HEK293 (cell line): ENCODE results near the gene ARHGAP21.

ENCODE experiments used
- CTCF ChIA-PET: fragments of 350-600 bp; formaldehyde crosslinking; extraction: SDS; loops from one replicate; lab custom pipeline; 2021; ENCODE audit warnings: antibody characterized with exemption; lab: Yijun Ruan, JAX
- POLR2A ChIA-PET: fragments of 300-600 bp; formaldehyde crosslinking; extraction: SDS; loops from one replicate; lab custom pipeline; 2020; ENCODE audit warnings: antibody characterized with exemption, inconsistent platforms; lab: Yijun Ruan, JAX
- H3K27ac ChIP-seq: fragments of 200-500 bp; sonication (Bioruptor generic); 2 replicates; pipeline ENCODE4 v1.5.1; 2014; ENCODE audit warnings: low read depth, low read length, control low read depth, inconsistent platforms; ENCODE audit errors: extremely low read depth
- H3K36me3 ChIP-seq, 2 experiments: fragments of 200-500 bp in 1 of 2; sonication (Bioruptor generic) in 1 of 2; 1 replicate in 1 of 2; 2 replicates in 1 of 2; pipeline ENCODE4 v1.5.1; 2014 to 2017; ENCODE audit warnings: inconsistent platforms in 2 of 2, low read length in 2 of 2; ENCODE audit not compliant: control insufficient read depth in 2 of 2, insufficient read depth in 1 of 2
- H3K4me1 ChIP-seq: fragments of 200-500 bp; sonication (Bioruptor generic); 2 replicates; pipeline ENCODE4 v1.5.1; 2014; ENCODE audit warnings: mild to moderate bottlenecking, low read length, inconsistent platforms; ENCODE audit not compliant: control insufficient read depth, insufficient read depth
- H3K4me3 ChIP-seq: 2 replicates; pipeline ENCODE4 v1.5.1; 2011; ENCODE audit warnings: low read depth, mild to moderate bottlenecking, control low read depth, low read length, moderate library complexity
- H3K9me3 ChIP-seq: fragments of 200-500 bp; sonication (Bioruptor generic); 2 replicates; pipeline ENCODE4 v1.5.1; 2014; ENCODE audit warnings: low read depth, low read length, inconsistent platforms; ENCODE audit not compliant: control insufficient read depth, insufficient read depth
- FEZF1 ChIP-seq: fragments of 450-650 bp; formaldehyde crosslinking; IDR thresholded peaks from 2 replicates; pipeline ENCODE4 v1.5.1; 2016; ENCODE audit warnings: missing biosample characterization, missing genetic modification characterization
- GLI4 ChIP-seq: fragments of 450-650 bp; formaldehyde crosslinking; IDR thresholded peaks from 2 replicates; pipeline ENCODE4 v1.5.1; 2016; ENCODE audit warnings: missing biosample characterization, missing genetic modification characterization
- PRDM1 ChIP-seq: fragments of 450-650 bp; formaldehyde crosslinking; IDR thresholded peaks from 2 replicates; pipeline ENCODE4; 2016; ENCODE audit warnings: missing biosample characterization, missing genetic modification characterization
- SCRT1 ChIP-seq: fragments of 450-650 bp; formaldehyde crosslinking; IDR thresholded peaks from 2 replicates; pipeline ENCODE4 v1.5.1; 2016; ENCODE audit warnings: missing biosample characterization, missing genetic modification characterization, borderline replicate concordance
- SETDB1 ChIP-seq: IDR thresholded peaks from one replicate; pipeline ENCODE4 v1.6.1; 2017; ENCODE audit warnings: mild to moderate bottlenecking, low read length, moderate library complexity, mixed read lengths; ENCODE audit not compliant: insufficient read length
- TRIM28 ChIP-seq: IDR thresholded peaks from 2 replicates; pipeline ENCODE4 v1.6.1; 2011; ENCODE audit warnings: low read length, control low read depth, borderline replicate concordance
- WT1 ChIP-seq: fragments of 450-650 bp; formaldehyde crosslinking; IDR thresholded peaks from 2 replicates; pipeline ENCODE4 v1.5.1; 2016; ENCODE audit warnings: missing biosample characterization, missing genetic modification characterization
- ZBTB1 ChIP-seq: fragments of 450-650 bp; formaldehyde crosslinking; IDR thresholded peaks from 2 replicates; pipeline ENCODE4 v1.5.1; 2016; ENCODE audit warnings: missing biosample characterization, missing genetic modification characterization
- ZNF169 ChIP-seq: fragments of 450-650 bp; formaldehyde crosslinking; IDR thresholded peaks from 2 replicates; pipeline ENCODE4 v1.5.1; 2016; ENCODE audit warnings: missing biosample characterization, missing genetic modification characterization
- ZNF184 ChIP-seq: fragments of 450-650 bp; IDR thresholded peaks from 2 replicates; pipeline ENCODE4 v1.5.1; 2018; ENCODE audit warnings: missing biosample characterization, mild to moderate bottlenecking, missing genetic modification characterization
- ZNF362 ChIP-seq: fragments of 450-650 bp; formaldehyde crosslinking; IDR thresholded peaks from 2 replicates; pipeline ENCODE4 v1.5.1; 2016; ENCODE audit warnings: missing biosample characterization, missing genetic modification characterization
- ZNF571 ChIP-seq: fragments of 450-650 bp; formaldehyde crosslinking; IDR thresholded peaks from 2 replicates; pipeline ENCODE4 v1.5.0; 2017; ENCODE audit warnings: missing biosample characterization, missing genetic modification characterization
- ZNF596 ChIP-seq: fragments of 450-650 bp; IDR thresholded peaks from 2 replicates; pipeline ENCODE4 v1.5.0; 2018; ENCODE audit warnings: missing biosample characterization, mild to moderate bottlenecking, missing genetic modification characterization, moderate library complexity
- ZNF654 ChIP-seq: fragments of 450-650 bp; formaldehyde crosslinking; IDR thresholded peaks from 2 replicates; pipeline ENCODE4 v1.5.1; 2016; ENCODE audit warnings: low read depth, missing biosample characterization, missing genetic modification characterization
- ZNF791 ChIP-seq: fragments of 450-650 bp; formaldehyde crosslinking; IDR thresholded peaks from 2 replicates; pipeline ENCODE4 v1.5.1; 2016; ENCODE audit warnings: missing biosample characterization, missing genetic modification characterization
- ZNF792 ChIP-seq: fragments of 450-650 bp; formaldehyde crosslinking; IDR thresholded peaks from 2 replicates; pipeline ENCODE4 v1.5.1; 2016; ENCODE audit warnings: missing biosample characterization, missing genetic modification characterization
- ZSCAN30 ChIP-seq: fragments of 450-650 bp; IDR thresholded peaks from 2 replicates; pipeline ENCODE4 v1.5.1; 2018; ENCODE audit warnings: missing biosample characterization, mild to moderate bottlenecking, missing genetic modification characterization, moderate library complexity
- TF ChIP-seq, protein P1 (sequence below): fragments of 450-650 bp; formaldehyde crosslinking; IDR thresholded peaks from 2 replicates; pipeline ENCODE4 v1.5.1; 2016; ENCODE audit warnings: missing biosample characterization, missing genetic modification characterization
- TF ChIP-seq, protein P2 (sequence below): fragments of 450-650 bp; formaldehyde crosslinking; IDR thresholded peaks from 2 replicates; pipeline ENCODE4 v1.5.1; 2016; ENCODE audit warnings: missing biosample characterization, missing genetic modification characterization
- TF ChIP-seq, protein P3 (sequence below): fragments of 450-650 bp; formaldehyde crosslinking; IDR thresholded peaks from 2 replicates; pipeline ENCODE4 v1.5.1; 2017; ENCODE audit warnings: missing biosample characterization, missing genetic modification characterization
- TF ChIP-seq, protein P4 (sequence below): fragments of 450-650 bp; IDR thresholded peaks from 2 replicates; pipeline ENCODE4 v1.5.1; 2018; ENCODE audit warnings: missing biosample characterization, missing genetic modification characterization
- TF ChIP-seq, protein P5 (sequence below): fragments of 450-650 bp; formaldehyde crosslinking; IDR thresholded peaks from 2 replicates; pipeline ENCODE4 v1.5.1; 2016; ENCODE audit warnings: missing biosample characterization, missing genetic modification characterization

ARHGAP21 gene

DNA sequence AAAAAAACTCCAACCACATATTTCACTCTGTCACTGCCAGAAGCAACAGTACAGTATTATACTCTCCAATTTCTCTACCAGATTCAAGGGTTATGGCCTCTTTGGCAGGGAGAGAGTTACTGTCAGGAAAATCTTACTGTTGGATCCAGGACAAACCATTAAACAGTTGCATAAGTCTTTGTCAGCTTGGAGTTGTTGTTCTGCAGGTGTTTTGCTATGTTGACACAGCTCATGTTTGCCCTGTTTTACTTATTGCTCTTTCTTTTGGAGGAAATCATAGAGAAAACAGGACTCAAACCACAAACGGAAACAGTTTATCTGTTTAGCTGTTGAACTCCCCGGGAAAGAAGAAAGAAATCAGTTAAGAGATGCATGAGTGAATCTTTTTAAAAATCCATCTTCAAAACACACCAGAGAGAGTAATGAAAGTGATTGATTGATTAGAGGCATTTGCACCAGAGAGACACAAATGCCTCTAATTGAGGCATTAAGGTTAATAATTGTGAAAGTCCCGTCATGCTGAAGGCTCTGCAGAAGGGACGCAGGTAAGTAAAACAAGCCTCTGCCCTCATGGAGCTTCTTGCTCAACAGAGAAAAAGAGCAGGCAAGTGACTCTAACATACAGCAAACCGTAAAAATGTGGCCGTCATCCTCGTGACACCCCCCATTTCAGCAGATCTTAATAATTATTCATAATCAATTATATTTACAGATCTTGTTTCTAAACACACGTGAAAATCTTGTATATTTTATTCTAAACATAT lies 38.7 kb upstream of the ARHGAP21 start:
- Histone ChIP-seq H3K9me3 (no peaks in the 10 kb centered on the region), H3K27ac (no peak overlapping the region), H3K4me3 (no peak overlapping the region), H3K36me3 (no peaks in the 10 kb centered on the region), H3K4me1 (no peaks in the 10 kb centered on the region)
- no peak for TF ChIP-seq ZNF169
- no peak for TF ChIP-seq SCRT1
- TF ChIP-seq PRDM1, result no peak
- TF ChIP-seq, protein P1, sequence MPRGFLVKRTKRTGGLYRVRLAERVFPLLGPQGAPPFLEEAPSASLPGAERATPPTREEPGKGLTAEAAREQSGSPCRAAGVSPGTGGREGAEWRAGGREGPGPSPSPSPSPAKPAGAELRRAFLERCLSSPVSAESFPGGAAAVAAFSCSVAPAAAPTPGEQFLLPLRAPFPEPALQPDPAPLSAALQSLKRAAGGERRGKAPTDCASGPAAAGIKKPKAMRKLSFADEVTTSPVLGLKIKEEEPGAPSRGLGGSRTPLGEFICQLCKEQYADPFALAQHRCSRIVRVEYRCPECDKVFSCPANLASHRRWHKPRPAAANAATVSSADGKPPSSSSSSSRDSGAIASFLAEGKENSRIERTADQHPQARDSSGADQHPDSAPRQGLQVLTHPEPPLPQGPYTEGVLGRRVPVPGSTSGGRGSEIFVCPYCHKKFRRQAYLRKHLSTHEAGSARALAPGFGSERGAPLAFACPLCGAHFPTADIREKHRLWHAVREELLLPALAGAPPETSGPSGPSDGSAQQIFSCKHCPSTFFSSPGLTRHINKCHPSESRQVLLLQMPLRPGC (tag by site-specific recombination), result no peak
- TF ChIP-seq, protein P2, sequence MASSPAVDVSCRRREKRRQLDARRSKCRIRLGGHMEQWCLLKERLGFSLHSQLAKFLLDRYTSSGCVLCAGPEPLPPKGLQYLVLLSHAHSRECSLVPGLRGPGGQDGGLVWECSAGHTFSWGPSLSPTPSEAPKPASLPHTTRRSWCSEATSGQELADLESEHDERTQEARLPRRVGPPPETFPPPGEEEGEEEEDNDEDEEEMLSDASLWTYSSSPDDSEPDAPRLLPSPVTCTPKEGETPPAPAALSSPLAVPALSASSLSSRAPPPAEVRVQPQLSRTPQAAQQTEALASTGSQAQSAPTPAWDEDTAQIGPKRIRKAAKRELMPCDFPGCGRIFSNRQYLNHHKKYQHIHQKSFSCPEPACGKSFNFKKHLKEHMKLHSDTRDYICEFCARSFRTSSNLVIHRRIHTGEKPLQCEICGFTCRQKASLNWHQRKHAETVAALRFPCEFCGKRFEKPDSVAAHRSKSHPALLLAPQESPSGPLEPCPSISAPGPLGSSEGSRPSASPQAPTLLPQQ (tag by site-specific recombination), result no peak
- TF ChIP-seq, protein P3, sequence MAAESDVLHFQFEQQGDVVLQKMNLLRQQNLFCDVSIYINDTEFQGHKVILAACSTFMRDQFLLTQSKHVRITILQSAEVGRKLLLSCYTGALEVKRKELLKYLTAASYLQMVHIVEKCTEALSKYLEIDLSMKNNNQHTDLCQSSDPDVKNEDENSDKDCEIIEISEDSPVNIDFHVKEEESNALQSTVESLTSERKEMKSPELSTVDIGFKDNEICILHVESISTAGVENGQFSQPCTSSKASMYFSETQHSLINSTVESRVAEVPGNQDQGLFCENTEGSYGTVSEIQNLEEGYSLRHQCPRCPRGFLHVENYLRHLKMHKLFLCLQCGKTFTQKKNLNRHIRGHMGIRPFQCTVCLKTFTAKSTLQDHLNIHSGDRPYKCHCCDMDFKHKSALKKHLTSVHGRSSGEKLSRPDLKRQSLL, result no peak
- no peak for TF ChIP-seq ZNF571
- POLR2A ChIA-PET, result no interaction called here
- CTCF ChIA-PET, result interaction anchor here (1.1 kb wide), 1 partner anchor 319 kb away, joined by 4 read pairs; no protein-coding TSS in a partner anchor

- Histone ChIP-seq H3K4me1 (no peaks in the 10 kb centered on the region), H3K4me3 (no peak overlapping the region), H3K27ac (no peak overlapping the region), H3K9me3 (no peaks in the 10 kb centered on the region), H3K36me3 (no peaks in the 10 kb centered on the region)
- POLR2A ChIA-PET, result no interaction called here
- TF ChIP-seq SETDB1 (no peak), ZNF596 (tag by site-specific recombination) (no peak), ZNF169 (no peak), FEZF1 (tag by site-specific recombination) (no peak), ZNF791 (tag by site-specific recombination) (no peak), ZNF654 (tag by site-specific recombination) (no peak), ZNF362 (tag by site-specific recombination) (no peak), TRIM28 (no peak), GLI4 (no peak), ZSCAN30 (tag by site-specific recombination) (no peak), WT1 (tag by site-specific recombination) (no peak), ZBTB1 (no peak), ZNF792 (tag by site-specific recombination) (no peak), ZNF184 (tag by site-specific recombination) (no peak)
- TF ChIP-seq, protein P4, sequence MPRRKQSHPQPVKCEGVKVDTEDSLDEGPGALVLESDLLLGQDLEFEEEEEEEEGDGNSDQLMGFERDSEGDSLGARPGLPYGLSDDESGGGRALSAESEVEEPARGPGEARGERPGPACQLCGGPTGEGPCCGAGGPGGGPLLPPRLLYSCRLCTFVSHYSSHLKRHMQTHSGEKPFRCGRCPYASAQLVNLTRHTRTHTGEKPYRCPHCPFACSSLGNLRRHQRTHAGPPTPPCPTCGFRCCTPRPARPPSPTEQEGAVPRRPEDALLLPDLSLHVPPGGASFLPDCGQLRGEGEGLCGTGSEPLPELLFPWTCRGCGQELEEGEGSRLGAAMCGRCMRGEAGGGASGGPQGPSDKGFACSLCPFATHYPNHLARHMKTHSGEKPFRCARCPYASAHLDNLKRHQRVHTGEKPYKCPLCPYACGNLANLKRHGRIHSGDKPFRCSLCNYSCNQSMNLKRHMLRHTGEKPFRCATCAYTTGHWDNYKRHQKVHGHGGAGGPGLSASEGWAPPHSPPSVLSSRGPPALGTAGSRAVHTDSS (tag by site-specific recombination), result no peak
- TF ChIP-seq, protein P5, sequence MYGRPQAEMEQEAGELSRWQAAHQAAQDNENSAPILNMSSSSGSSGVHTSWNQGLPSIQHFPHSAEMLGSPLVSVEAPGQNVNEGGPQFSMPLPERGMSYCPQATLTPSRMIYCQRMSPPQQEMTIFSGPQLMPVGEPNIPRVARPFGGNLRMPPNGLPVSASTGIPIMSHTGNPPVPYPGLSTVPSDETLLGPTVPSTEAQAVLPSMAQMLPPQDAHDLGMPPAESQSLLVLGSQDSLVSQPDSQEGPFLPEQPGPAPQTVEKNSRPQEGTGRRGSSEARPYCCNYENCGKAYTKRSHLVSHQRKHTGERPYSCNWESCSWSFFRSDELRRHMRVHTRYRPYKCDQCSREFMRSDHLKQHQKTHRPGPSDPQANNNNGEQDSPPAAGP (tag by site-specific recombination), result no peak
- CTCF ChIA-PET, result no interaction called here
Measured at GRCh38 chr10:24759672-24760071, 36.0 kb upstream of the ARHGAP21 start.
